Ishikawa (cell line): ENCODE data around the gene DOC2A.

Source experiments
- TF ChIP-seq, protein P1 (sequence below): IDR thresholded peaks from 2 replicates; pipeline ENCODE4 v1.6.1; 2012; ENCODE audit warnings: low read depth, mild to moderate bottlenecking
- TF ChIP-seq, protein P2 (sequence below): IDR thresholded peaks from 2 replicates; pipeline ENCODE4 v1.6.1; 2012

DNA sequence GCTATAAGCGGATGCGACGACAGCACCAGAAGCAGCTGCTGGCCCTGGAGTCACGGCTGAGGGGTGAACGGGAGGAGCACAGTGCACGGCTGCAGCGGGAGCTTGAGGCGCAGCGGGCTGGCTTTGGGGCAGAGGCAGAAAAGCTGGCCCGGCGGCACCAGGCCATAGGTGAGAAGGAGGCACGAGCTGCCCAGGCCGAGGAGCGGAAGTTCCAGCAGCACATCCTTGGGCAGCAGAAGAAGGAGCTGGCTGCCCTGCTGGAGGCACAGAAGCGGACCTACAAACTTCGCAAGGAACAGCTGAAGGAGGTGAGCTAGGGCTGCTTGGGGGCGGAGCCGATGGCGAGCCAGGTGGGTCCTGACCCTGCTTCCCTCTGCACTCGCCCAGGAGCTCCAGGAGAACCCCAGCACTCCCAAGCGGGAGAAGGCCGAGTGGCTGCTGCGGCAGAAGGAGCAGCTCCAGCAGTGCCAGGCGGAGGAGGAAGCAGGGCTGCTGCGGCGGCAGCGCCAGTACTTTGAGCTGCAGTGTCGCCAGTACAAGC lies 25.5 kb downstream of the DOC2A start:
- TF ChIP-seq, protein P1, sequence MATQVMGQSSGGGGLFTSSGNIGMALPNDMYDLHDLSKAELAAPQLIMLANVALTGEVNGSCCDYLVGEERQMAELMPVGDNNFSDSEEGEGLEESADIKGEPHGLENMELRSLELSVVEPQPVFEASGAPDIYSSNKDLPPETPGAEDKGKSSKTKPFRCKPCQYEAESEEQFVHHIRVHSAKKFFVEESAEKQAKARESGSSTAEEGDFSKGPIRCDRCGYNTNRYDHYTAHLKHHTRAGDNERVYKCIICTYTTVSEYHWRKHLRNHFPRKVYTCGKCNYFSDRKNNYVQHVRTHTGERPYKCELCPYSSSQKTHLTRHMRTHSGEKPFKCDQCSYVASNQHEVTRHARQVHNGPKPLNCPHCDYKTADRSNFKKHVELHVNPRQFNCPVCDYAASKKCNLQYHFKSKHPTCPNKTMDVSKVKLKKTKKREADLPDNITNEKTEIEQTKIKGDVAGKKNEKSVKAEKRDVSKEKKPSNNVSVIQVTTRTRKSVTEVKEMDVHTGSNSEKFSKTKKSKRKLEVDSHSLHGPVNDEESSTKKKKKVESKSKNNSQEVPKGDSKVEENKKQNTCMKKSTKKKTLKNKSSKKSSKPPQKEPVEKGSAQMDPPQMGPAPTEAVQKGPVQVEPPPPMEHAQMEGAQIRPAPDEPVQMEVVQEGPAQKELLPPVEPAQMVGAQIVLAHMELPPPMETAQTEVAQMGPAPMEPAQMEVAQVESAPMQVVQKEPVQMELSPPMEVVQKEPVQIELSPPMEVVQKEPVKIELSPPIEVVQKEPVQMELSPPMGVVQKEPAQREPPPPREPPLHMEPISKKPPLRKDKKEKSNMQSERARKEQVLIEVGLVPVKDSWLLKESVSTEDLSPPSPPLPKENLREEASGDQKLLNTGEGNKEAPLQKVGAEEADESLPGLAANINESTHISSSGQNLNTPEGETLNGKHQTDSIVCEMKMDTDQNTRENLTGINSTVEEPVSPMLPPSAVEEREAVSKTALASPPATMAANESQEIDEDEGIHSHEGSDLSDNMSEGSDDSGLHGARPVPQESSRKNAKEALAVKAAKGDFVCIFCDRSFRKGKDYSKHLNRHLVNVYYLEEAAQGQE = no peak
- TF ChIP-seq, protein P2, sequence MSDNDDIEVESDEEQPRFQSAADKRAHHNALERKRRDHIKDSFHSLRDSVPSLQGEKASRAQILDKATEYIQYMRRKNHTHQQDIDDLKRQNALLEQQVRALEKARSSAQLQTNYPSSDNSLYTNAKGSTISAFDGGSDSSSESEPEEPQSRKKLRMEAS = no peak
